ENCODE data around the gene IFNW1. TPM values are rescaled to one million over a fixed set of nuclear protein-coding genes. Genes with fewer than 3 reads are reported as not detected.
A peak's percentile ranks its signal among the peaks of the same experiment; 100 is the strongest.

The IFNW1 gene
- total and polyA plus RNA-seq, 10 of the 15 experiments (the other 5 are each of a cell fraction or from before 2014, with no cell fraction given) = 0.06 to 0.11 (median 0.09) TPM; not detected in 7

DNA sequence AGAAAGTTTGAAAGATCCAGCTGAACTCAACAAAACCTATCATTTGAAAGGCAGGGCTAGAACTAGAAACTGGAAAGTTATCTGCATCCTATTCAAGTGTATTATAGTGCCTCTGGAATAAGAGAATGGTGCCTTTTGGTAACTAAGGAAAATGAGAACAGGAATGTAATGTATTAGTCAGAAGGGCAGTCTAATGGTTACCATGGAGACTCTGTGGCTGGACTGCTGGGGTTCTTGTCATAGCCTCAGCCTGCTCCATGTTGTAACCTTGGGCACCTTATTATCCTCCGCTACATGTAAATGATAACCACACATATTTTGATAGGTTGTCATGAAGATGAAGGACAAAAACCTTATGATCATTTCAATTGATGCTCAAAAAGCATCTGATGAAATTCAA is 39.3 kb downstream of the IFNW1 start (continued):
- TF ChIP-seq, protein P1, sequence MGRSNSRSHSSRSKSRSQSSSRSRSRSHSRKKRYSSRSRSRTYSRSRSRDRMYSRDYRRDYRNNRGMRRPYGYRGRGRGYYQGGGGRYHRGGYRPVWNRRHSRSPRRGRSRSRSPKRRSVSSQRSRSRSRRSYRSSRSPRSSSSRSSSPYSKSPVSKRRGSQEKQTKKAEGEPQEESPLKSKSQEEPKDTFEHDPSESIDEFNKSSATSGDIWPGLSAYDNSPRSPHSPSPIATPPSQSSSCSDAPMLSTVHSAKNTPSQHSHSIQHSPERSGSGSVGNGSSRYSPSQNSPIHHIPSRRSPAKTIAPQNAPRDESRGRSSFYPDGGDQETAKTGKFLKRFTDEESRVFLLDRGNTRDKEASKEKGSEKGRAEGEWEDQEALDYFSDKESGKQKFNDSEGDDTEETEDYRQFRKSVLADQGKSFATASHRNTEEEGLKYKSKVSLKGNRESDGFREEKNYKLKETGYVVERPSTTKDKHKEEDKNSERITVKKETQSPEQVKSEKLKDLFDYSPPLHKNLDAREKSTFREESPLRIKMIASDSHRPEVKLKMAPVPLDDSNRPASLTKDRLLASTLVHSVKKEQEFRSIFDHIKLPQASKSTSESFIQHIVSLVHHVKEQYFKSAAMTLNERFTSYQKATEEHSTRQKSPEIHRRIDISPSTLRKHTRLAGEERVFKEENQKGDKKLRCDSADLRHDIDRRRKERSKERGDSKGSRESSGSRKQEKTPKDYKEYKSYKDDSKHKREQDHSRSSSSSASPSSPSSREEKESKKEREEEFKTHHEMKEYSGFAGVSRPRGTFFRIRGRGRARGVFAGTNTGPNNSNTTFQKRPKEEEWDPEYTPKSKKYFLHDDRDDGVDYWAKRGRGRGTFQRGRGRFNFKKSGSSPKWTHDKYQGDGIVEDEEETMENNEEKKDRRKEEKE (IDR thresholded peaks at IDR 0.05) = no peak
- no peak for TF ChIP-seq RFX5 (IDR thresholded peaks at IDR 0.05; ENCODE audit: low read depth, low read length)
- no peak for TF ChIP-seq IRF4 (IDR thresholded peaks at IDR 0.05; ENCODE audit: low read depth, low read length)

GRCh38 chr9:21097817-21098216 is 43.8 kb downstream of the IFNW1 start:
- intact Hi-C loops (cut with micrococcal nuclease; ENCODE audit: unreplicated experiment) = no loop called here
- DNase-seq (ENCODE audit: low read depth, low spot score) = no peak
- Histone ChIP-seq H3K4me3 (no peak overlapping the region), H3K4me2 (ENCODE audit: control insufficient read depth, insufficient read depth) (no peak overlapping the region), H3K4me1 (ENCODE audit: control insufficient read depth, insufficient read depth, low read length) (peaks cover 6% of the 10 kb centered on the region), H4K20me1 (ENCODE audit: control insufficient read depth, insufficient read depth) (no peaks in the 10 kb centered on the region), H3K9ac (ENCODE audit: control insufficient read depth, insufficient read depth, low read length) (no peak overlapping the region), H3K9me3 (replicated peaks; ENCODE audit: control insufficient read depth, insufficient read depth, low read length) (no peaks in the 10 kb centered on the region; the same call in 2 of the 3 replicates), H2AFZ (ENCODE audit: control insufficient read depth, low read depth, low read length) (no peak overlapping the region), H3K27ac (ENCODE audit: control insufficient read depth, insufficient read depth) (no peak overlapping the region), H3K27me3 (replicated peaks in 1 of 2; ENCODE audit: control insufficient read depth in 2 of 2, insufficient read depth in 2 of 2, low read length in 1 of 2) (no peaks in the 10 kb centered on the region), H3K79me2 (ENCODE audit: control insufficient read depth, insufficient read depth, low read length) (no peaks in the 10 kb centered on the region), H3K36me3 (ENCODE audit: control insufficient read depth in 2 of 2, insufficient read depth in 2 of 2, low read length in 1 of 2) (no peaks in the 10 kb centered on the region)
- no peak for FAIRE-seq
- in situ Hi-C loops (cut with MboI) = no loop called here
- ChIA-PET POLR2A (no interaction called here), SMC1A (ENCODE audit: uncharacterized antibody, unreplicated experiment) (interaction anchor here (0.6 to 2.9 kb wide), 3 partner anchors 14 to 474 kb away, joined by 3 to 10 read pairs (median 9); partner anchors contain the start of gene IFNB1), CTCF (interaction anchor here (0.9 to 2.2 kb wide), 3 partner anchors 14 to 473 kb away, joined by 4 to 5 read pairs (median 4); no protein-coding TSS in a partner anchor), RAD21 (ENCODE audit: unreplicated experiment) (interaction anchor here (1.8 kb wide), 1 partner anchor 156 kb away, joined by 5 read pairs; no protein-coding TSS in a partner anchor)
- peak; percentile 18 for ATAC-seq
- no TSS peak for BruUV-seq (replicated peaks)
- TF ChIP-seq ATF7 (IDR thresholded peaks at IDR 0.05; ENCODE audit: low read depth) (peak; percentile 45; the same call in 1 of the 2 replicates), RB1 (IDR thresholded peaks at IDR 0.05; ENCODE audit: borderline replicate concordance) (no peak), SPI1 (IDR thresholded peaks at IDR 0.05; ENCODE audit: borderline replicate concordance, insufficient read depth, low read depth, low read length) (peak; percentile 55; the same call in 1 of the 2 replicates)
- 26% methylated on average over 2 of the region's 2 CpGs for WGBS (ENCODE audit: insufficient coverage, insufficient replicate concordance, low lambda C conversion rate, missing lambda C conversion rate)

All from GM12878 (cell line).